GM23338 (cell line): Measurements from ENCODE around the gene UFD1. TPM values are rescaled to one million over a fixed set of nuclear protein-coding genes. Genes with fewer than 3 reads are reported as not detected.

ENCODE experiments used
- ATAC-seq: fragments of 200-7000 bp; cut with Tn5 transposase; 3 replicates; pipeline ENCODE4 v1.9.1; 2020
- DNase-seq: peaks from one replicate; pipeline ENCODE4 v3.0.0-alpha.2; 2015; ENCODE audit warnings: low spot score
- H2AFZ ChIP-seq: fragments of 200-600 bp; sonication (generic); 2 replicates; pipeline ENCODE4 v1.8.0; 2016; ENCODE audit warnings: antibody characterized with exemption, mild to moderate bottlenecking, moderate library complexity
- H3F3A ChIP-seq: fragments of 200-600 bp; sonication (generic); replicated peaks from 2 replicates; pipeline ENCODE4 v1.8.0; 2017; ENCODE audit warnings: antibody characterized with exemption, mixed run types, low read depth
- H3K27ac ChIP-seq: fragments of 200-600 bp; sonication (generic); 2 replicates; pipeline ENCODE4 v1.6.1; 2016; ENCODE audit warnings: low read depth
- H3K27me3 ChIP-seq: fragments of 200-600 bp; sonication (generic); 2 replicates; pipeline ENCODE4 v1.8.0; 2016; ENCODE audit warnings: mild to moderate bottlenecking, mixed run types, moderate library complexity; ENCODE audit not compliant: insufficient read depth
- H3K36me3 ChIP-seq: fragments of 200-600 bp; sonication (generic); 2 replicates; pipeline ENCODE4 v1.8.0; 2016; ENCODE audit warnings: mild to moderate bottlenecking; ENCODE audit not compliant: insufficient read depth
- H3K4me1 ChIP-seq: fragments of 200-600 bp; sonication (generic); 2 replicates; pipeline ENCODE4 v1.8.0; 2016; ENCODE audit warnings: mild to moderate bottlenecking, moderate library complexity; ENCODE audit not compliant: insufficient read depth
- H3K4me2 ChIP-seq: fragments of 200-600 bp; sonication (generic); 2 replicates; pipeline ENCODE4 v1.7.1; 2017; ENCODE audit warnings: mixed run types
- H3K4me3 ChIP-seq: fragments of 200-600 bp; sonication (generic); 2 replicates; pipeline ENCODE4 v1.6.1; 2016; ENCODE audit warnings: mixed run types
- H3K79me2 ChIP-seq: fragments of 200-600 bp; sonication (generic); replicated peaks from 2 replicates; pipeline ENCODE4 v1.8.0; 2017; ENCODE audit warnings: mild to moderate bottlenecking; ENCODE audit not compliant: insufficient read depth
- H3K9me2 ChIP-seq: fragments of 200-600 bp; sonication (generic); 2 replicates; pipeline ENCODE4 v1.8.0; 2017; ENCODE audit not compliant: insufficient read depth
- H4K20me1 ChIP-seq: fragments of 200-600 bp; sonication (generic); replicated peaks from 2 replicates; pipeline ENCODE4 v1.8.0; 2017; ENCODE audit warnings: mild to moderate bottlenecking; ENCODE audit not compliant: insufficient read depth
- H3K27ac Mint-ChIP-seq: 2 replicates; pipeline ENCODE4 v1.8.0; 2020; ENCODE audit warnings: inconsistent platforms, mild to moderate bottlenecking, moderate library complexity, mixed read lengths
- H3K27me3 Mint-ChIP-seq: 3 replicates; pipeline ENCODE4 v1.8.0; 2022; ENCODE audit warnings: low read depth, mild to moderate bottlenecking, moderate library complexity, mixed read lengths, inconsistent platforms; ENCODE audit not compliant: insufficient read depth, poor library complexity
- H3K36me3 Mint-ChIP-seq: 3 replicates; pipeline ENCODE4 v1.8.0; 2021; ENCODE audit warnings: low read depth, mild to moderate bottlenecking, inconsistent platforms, moderate library complexity, mixed read lengths
- H3K4me1 Mint-ChIP-seq: 3 replicates; pipeline ENCODE4 v1.8.0; 2020; ENCODE audit warnings: mild to moderate bottlenecking, inconsistent platforms, mixed read lengths
- H3K4me3 Mint-ChIP-seq: 3 replicates; pipeline ENCODE4 v1.8.0; 2021; ENCODE audit warnings: moderate library complexity, mild to moderate bottlenecking, inconsistent platforms, mixed read lengths
- H3K9me3 Mint-ChIP-seq: 3 replicates; pipeline ENCODE4 v1.8.0; 2020; ENCODE audit warnings: moderate library complexity, mild to moderate bottlenecking, inconsistent platforms, mixed read lengths
- CREB1 ChIP-seq: fragments of 250-450 bp; sonication (Bioruptor Pico); IDR thresholded peaks from 2 replicates; pipeline ENCODE4 v1.5.0; 2020; ENCODE audit warnings: low read depth, mild to moderate bottlenecking, moderate library complexity
- ETS1 ChIP-seq: IDR thresholded peaks from 2 replicates; pipeline ENCODE4 v1.6.1; 2016; ENCODE audit warnings: antibody characterized with exemption
- EZH2 ChIP-seq: fragments of 200-600 bp; sonication (generic); IDR thresholded peaks from one replicate; pipeline ENCODE4 v1.8.0; 2017; ENCODE audit warnings: antibody characterized with exemption, mild to moderate bottlenecking, low read depth; ENCODE audit not compliant: unreplicated experiment
- NANOG ChIP-seq: IDR thresholded peaks from 2 replicates; pipeline ENCODE4 v1.6.1; 2016; ENCODE audit warnings: antibody characterized with exemption, borderline replicate concordance
- polyA plus RNA-seq: library from polyadenylated mRNA; unstranded; fragments of >200 nt; fragmentation: Nextera tagmentation; extraction: Ambion mirVana; gene quantifications from 2 replicates; pipeline ENCODE4 v1.2.1, GENCODE V29; 2016
- total RNA-seq: library from RNA; depleted of rRNA; stranded (reverse); fragments of >200 nt; shearing (Covaris generic); gene quantifications from 2 replicates; pipeline ENCODE4 v1.2.3, GENCODE V29; 2014
- TF ChIP-seq, protein P1 (sequence below): fragments of 250-450 bp; sonication (Bioruptor Pico); IDR thresholded peaks from 2 replicates; pipeline ENCODE4 v1.5.0; 2020; ENCODE audit warnings: mild to moderate bottlenecking, moderate library complexity

The UFD1 gene
- total and polyA plus RNA-seq, 2 experiments from 2014 or later: 53.5 to 93.8 TPM

GRCh38 chr22:19501897-19502447, 23.0 kb upstream of the UFD1 start:
- TF ChIP-seq, protein P1, sequence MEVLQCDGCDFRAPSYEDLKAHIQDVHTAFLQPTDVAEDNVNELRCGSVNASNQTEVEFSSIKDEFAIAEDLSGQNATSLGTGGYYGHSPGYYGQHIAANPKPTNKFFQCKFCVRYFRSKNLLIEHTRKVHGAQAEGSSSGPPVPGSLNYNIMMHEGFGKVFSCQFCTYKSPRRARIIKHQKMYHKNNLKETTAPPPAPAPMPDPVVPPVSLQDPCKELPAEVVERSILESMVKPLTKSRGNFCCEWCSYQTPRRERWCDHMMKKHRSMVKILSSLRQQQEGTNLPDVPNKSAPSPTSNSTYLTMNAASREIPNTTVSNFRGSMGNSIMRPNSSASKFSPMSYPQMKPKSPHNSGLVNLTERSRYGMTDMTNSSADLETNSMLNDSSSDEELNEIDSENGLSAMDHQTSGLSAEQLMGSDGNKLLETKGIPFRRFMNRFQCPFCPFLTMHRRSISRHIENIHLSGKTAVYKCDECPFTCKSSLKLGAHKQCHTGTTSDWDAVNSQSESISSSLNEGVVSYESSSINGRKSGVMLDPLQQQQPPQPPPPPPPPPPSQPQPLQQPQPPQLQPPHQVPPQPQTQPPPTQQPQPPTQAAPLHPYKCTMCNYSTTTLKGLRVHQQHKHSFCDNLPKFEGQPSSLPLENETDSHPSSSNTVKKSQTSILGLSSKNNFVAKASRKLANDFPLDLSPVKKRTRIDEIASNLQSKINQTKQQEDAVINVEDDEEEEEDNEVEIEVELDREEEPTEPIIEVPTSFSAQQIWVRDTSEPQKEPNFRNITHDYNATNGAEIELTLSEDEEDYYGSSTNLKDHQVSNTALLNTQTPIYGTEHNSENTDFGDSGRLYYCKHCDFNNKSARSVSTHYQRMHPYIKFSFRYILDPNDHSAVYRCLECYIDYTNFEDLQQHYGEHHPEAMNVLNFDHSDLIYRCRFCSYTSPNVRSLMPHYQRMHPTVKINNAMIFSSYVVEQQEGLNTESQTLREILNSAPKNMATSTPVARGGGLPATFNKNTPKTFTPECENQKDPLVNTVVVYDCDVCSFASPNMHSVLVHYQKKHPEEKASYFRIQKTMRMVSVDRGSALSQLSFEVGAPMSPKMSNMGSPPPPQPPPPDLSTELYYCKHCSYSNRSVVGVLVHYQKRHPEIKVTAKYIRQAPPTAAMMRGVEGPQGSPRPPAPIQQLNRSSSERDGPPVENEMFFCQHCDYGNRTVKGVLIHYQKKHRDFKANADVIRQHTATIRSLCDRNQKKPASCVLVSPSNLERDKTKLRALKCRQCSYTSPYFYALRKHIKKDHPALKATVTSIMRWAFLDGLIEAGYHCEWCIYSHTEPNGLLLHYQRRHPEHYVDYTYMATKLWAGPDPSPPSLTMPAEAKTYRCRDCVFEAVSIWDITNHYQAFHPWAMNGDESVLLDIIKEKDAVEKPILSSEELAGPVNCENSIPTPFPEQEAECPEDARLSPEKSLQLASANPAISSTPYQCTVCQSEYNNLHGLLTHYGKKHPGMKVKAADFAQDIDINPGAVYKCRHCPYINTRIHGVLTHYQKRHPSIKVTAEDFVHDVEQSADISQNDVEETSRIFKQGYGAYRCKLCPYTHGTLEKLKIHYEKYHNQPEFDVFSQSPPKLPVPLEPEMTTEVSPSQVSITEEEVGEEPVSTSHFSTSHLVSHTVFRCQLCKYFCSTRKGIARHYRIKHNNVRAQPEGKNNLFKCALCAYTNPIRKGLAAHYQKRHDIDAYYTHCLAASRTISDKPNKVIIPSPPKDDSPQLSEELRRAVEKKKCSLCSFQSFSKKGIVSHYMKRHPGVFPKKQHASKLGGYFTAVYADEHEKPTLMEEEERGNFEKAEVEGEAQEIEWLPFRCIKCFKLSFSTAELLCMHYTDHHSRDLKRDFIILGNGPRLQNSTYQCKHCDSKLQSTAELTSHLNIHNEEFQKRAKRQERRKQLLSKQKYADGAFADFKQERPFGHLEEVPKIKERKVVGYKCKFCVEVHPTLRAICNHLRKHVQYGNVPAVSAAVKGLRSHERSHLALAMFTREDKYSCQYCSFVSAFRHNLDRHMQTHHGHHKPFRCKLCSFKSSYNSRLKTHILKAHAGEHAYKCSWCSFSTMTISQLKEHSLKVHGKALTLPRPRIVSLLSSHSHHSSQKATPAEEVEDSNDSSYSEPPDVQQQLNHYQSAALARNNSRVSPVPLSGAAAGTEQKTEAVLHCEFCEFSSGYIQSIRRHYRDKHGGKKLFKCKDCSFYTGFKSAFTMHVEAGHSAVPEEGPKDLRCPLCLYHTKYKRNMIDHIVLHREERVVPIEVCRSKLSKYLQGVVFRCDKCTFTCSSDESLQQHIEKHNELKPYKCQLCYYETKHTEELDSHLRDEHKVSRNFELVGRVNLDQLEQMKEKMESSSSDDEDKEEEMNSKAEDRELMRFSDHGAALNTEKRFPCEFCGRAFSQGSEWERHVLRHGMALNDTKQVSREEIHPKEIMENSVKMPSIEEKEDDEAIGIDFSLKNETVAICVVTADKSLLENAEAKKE (CRISPR knock-in tag): no peak
- TF ChIP-seq NANOG (no peak), EZH2 (no peak), CREB1 (CRISPR knock-in tag) (no peak)
- Histone ChIP-seq H3K79me2 (no peaks in the 10 kb centered on the region), H3K27me3 (no peaks in the 10 kb centered on the region), H4K20me1 (no peaks in the 10 kb centered on the region), H3K4me2 (no peak overlapping the region), H3K36me3 (no peaks in the 10 kb centered on the region), H3F3A (0 out of 2 replicates have a peak, but pooled peaks cover 3% of the 10 kb centered on the region), H3K4me3 (no peak overlapping the region), H3K4me1 (no peaks in the 10 kb centered on the region), H3K27ac (no peak overlapping the region), H3K9me2 (no peaks in the 10 kb centered on the region), H2AFZ (no peak overlapping the region)
- H3K27ac Mint-ChIP-seq: no peak overlapping the region
- DNase-seq (no peak), ATAC-seq (no peak)
- no peaks in the 10 kb centered on the region for H3K9me3 Mint-ChIP-seq
- H3K4me1 Mint-ChIP-seq: peaks cover 6% of the 10 kb centered on the region
- no peak overlapping the region for H3K4me3 Mint-ChIP-seq
- H3K36me3 Mint-ChIP-seq: peaks cover 26% of the 10 kb centered on the region
- H3K27me3 Mint-ChIP-seq: peaks cover 8% of the 10 kb centered on the region

- H3K36me3 ChIP-seq: peaks cover 8% of the 10 kb centered on the region; the same call in 1 of the 2 replicates
- DNase-seq: no peak
- TF ChIP-seq ETS1: no peak
- TF ChIP-seq, protein P1 (CRISPR knock-in tag): no peak
These were observed 20.9 kb upstream of the UFD1 start for GRCh38 chr22:19499880-19500242.

More at GRCh38 chr22:19499880-19500242, 20.9 kb upstream of the UFD1 start:
- Histone ChIP-seq H3K79me2 (no peaks in the 10 kb centered on the region), H3K4me1 (no peaks in the 10 kb centered on the region), H4K20me1 (no peaks in the 10 kb centered on the region), H3K9me2 (no peaks in the 10 kb centered on the region), H3K27ac (no peak overlapping the region), H3K27me3 (no peaks in the 10 kb centered on the region), H3F3A (0 out of 2 replicates have a peak, but pooled peaks cover 3% of the 10 kb centered on the region), H3K4me2 (no peak overlapping the region), H3K4me3 (no peak overlapping the region), H2AFZ (no peak overlapping the region)
- ATAC-seq: no peak
- H3K4me1 Mint-ChIP-seq: peaks cover 6% of the 10 kb centered on the region
- H3K9me3 Mint-ChIP-seq: no peaks in the 10 kb centered on the region
- H3K27me3 Mint-ChIP-seq: peaks cover 7% of the 10 kb centered on the region
- no peak overlapping the region for H3K4me3 Mint-ChIP-seq
- peaks cover 19% of the 10 kb centered on the region; the same call in 2 of the 3 replicates for H3K36me3 Mint-ChIP-seq
- no peak overlapping the region for H3K27ac Mint-ChIP-seq
